Pulmonary artery endothelial cell (primary cell): Measurements from ENCODE around the gene ZNF595. TPM values are rescaled to one million over a fixed set of nuclear protein-coding genes. Genes with fewer than 3 reads are reported as not detected.

Experiments used
- total RNA-seq: library from RNA; depleted of rRNA; stranded (reverse); fragments of >200 nt; gene quantifications from 2 replicates; pipeline ENCODE4 v1.2.3, GENCODE V29; 2014

ZNF595 gene
- total RNA-seq, 1 donor from 2014 or later = 8.8 TPM

Other genes with a start within 250 kb of the ZNF595 start
- 5.2 and 8.1 TPM in 2 replicates for gene ZNF718, start 71.2 kb downstream of the ZNF595 start, total RNA-seq